SK-N-SH (cell line): ENCODE data around the gene NSD2. TPM values are rescaled to one million over a fixed set of nuclear protein-coding genes. Genes with fewer than 3 reads are reported as not detected.
A peak's percentile ranks its signal among the peaks of the same experiment; 100 is the strongest.

Source experiments
- CTCF ChIA-PET: fragments of 300-600, 350-600 bp; formaldehyde crosslinking; extraction: SDS; loops from one replicate; lab custom pipeline; 2021; lab: Yijun Ruan, JAX
- POLR2A ChIA-PET: fragments of 350-600 bp; sonication (Branson Sonifier 250); formaldehyde crosslinking; extraction: SDS; loops from one replicate; lab custom pipeline; 2020; ENCODE audit warnings: antibody characterized with exemption, inconsistent platforms; lab: Yijun Ruan, JAX
- DNase-seq: peaks from one replicate; pipeline ENCODE4 v3.0.0; 2012
- H2AFZ ChIP-seq: fragments of 200-600 bp; sonication (generic); 2 replicates; pipeline ENCODE4 v1.8.1; 2016; ENCODE audit warnings: antibody characterized with exemption, mild to moderate bottlenecking, low read depth
- H3F3A ChIP-seq: fragments of 200-600 bp; sonication (generic); replicated peaks from 2 replicates; pipeline ENCODE3; 2016; ENCODE audit warnings: antibody characterized with exemption, mild to moderate bottlenecking; ENCODE audit not compliant: insufficient read depth
- H3K27ac ChIP-seq, 2 experiments: fragments of 200-500 bp in 1 of 2; fragments of 200-600 bp in 1 of 2; sonication (Bioruptor generic) in 1 of 2; sonication (generic), shearing (Covaris generic) in 1 of 2; 2 replicates each; pipeline versions ENCODE4 v1.5.1 to v1.6.1; 2014 to 2016; ENCODE audit warnings: low read depth in 2 of 2, inconsistent platforms in 1 of 2, low read length in 1 of 2, mild to moderate bottlenecking in 1 of 2, mixed read lengths in 1 of 2
- H3K27me3 ChIP-seq: fragments of 200-600 bp; sonication (generic), shearing (Covaris generic); 2 replicates; pipeline ENCODE4 v1.6.1; 2016; ENCODE audit warnings: mixed run types; ENCODE audit not compliant: insufficient read depth
- H3K36me3 ChIP-seq, 2 experiments: fragments of 200-500 bp in 1 of 2; fragments of 200-600 bp in 1 of 2; sonication (Bioruptor generic) in 1 of 2; sonication (generic) in 1 of 2; replicated peaks in 1 of 2; 2 replicates each; pipeline versions ENCODE3 to v1.5.1; 2014 to 2016; ENCODE audit warnings: low read length in 1 of 2, mild to moderate bottlenecking in 1 of 2; ENCODE audit not compliant: insufficient read depth in 2 of 2, control insufficient read depth in 1 of 2
- H3K4me1 ChIP-seq, 2 experiments: fragments of 200-500 bp in 1 of 2; fragments of 200-600 bp in 1 of 2; sonication (Bioruptor generic) in 1 of 2; sonication (generic), shearing (Covaris generic) in 1 of 2; 2 replicates each; pipeline versions ENCODE4 v1.5.1 to v1.6.1; 2014 to 2016; ENCODE audit warnings: low read depth in 1 of 2, low read length in 1 of 2, mixed run types in 1 of 2; ENCODE audit not compliant: insufficient read depth in 2 of 2, control insufficient read depth in 1 of 2
- H3K4me2 ChIP-seq: fragments of 200-600 bp; sonication (generic), shearing (Covaris generic); 2 replicates; pipeline ENCODE4 v1.6.1; 2017; ENCODE audit warnings: mixed run types
- H3K4me3 ChIP-seq, 2 experiments: fragments of 200-500 bp in 1 of 2; fragments of 200-600 bp in 1 of 2; sonication (Bioruptor generic) in 1 of 2; sonication (generic), shearing (Covaris generic) in 1 of 2; 2 replicates each; pipeline versions ENCODE4 v1.5.1 to v1.8.1; 2014 to 2016; ENCODE audit warnings: low read depth in 2 of 2, inconsistent platforms in 1 of 2, low read length in 1 of 2, mild to moderate bottlenecking in 1 of 2, mixed read lengths in 1 of 2, moderate library complexity in 1 of 2
- H3K79me2 ChIP-seq: fragments of 200-600 bp; sonication (generic); 2 replicates; pipeline ENCODE4 v1.8.1; 2017; ENCODE audit warnings: mild to moderate bottlenecking; ENCODE audit not compliant: insufficient read depth
- H3K9ac ChIP-seq: fragments of 200-600 bp; sonication (generic); 2 replicates; pipeline ENCODE4 v1.6.1; 2017; ENCODE audit warnings: mixed run types
- H3K9me2 ChIP-seq: fragments of 200-600 bp; sonication (generic); 2 replicates; pipeline ENCODE4 v1.6.1; 2017; ENCODE audit warnings: mixed run types
- H3K9me3 ChIP-seq: fragments of 200-600 bp; sonication (generic); 2 replicates; pipeline ENCODE4 v1.6.1; 2017; ENCODE audit warnings: mixed run types, mild to moderate bottlenecking, moderate library complexity
- H4K20me1 ChIP-seq: fragments of 200-600 bp; sonication (generic); 2 replicates; pipeline ENCODE4 v1.6.1; 2017; ENCODE audit warnings: mild to moderate bottlenecking, mixed run types; ENCODE audit not compliant: insufficient read depth
- FOXM1 ChIP-seq: IDR thresholded peaks from 2 replicates; pipeline ENCODE4 v1.4.0; 2012; ENCODE audit warnings: low read depth, mild to moderate bottlenecking
- MEF2A ChIP-seq: IDR thresholded peaks from 2 replicates; pipeline ENCODE4 v1.4.0; 2012; ENCODE audit warnings: low read depth, borderline replicate concordance
- MXI1 ChIP-seq: IDR thresholded peaks from 2 replicates; pipeline ENCODE4 v1.6.1; 2012; ENCODE audit warnings: mild to moderate bottlenecking, low read depth, low read length, improper control_type of control experiment
- SIN3A ChIP-seq: IDR thresholded peaks from 2 replicates; pipeline ENCODE4 v1.6.1; 2012; ENCODE audit warnings: low read depth, mild to moderate bottlenecking, low read length, moderate library complexity, borderline replicate concordance
- TAF1 ChIP-seq: IDR thresholded peaks from 2 replicates; pipeline ENCODE4 v1.6.1; 2012; ENCODE audit warnings: low read depth, mild to moderate bottlenecking, low read length, moderate library complexity, borderline replicate concordance
- WGBS: methylation state at CpG from one replicate; pipeline ENCODE4 v1.1.6; 2017; ENCODE audit warnings: low lambda C conversion rate; 5-methylcytosine and 5-hydroxymethylcytosine counted together
- polyA plus RNA-seq, 3 experiments: library from polyadenylated mRNA; depleted of rRNA; stranded (reverse); fragments of >200 nt; gene quantifications; 2 replicates each; pipeline ENCODE4 v1.2.3, GENCODE V29; 2012
- TF ChIP-seq, protein P1 (sequence below): fragments of 200-600 bp; sonication (generic); IDR thresholded peaks from 2 replicates; pipeline ENCODE4 v1.6.1; 2017; ENCODE audit warnings: antibody characterized with exemption, mild to moderate bottlenecking, moderate library complexity
- TF ChIP-seq, protein P2 (sequence below): IDR thresholded peaks from 2 replicates; pipeline ENCODE4 v1.6.1; 2012; ENCODE audit warnings: mild to moderate bottlenecking, low read depth, low read length, moderate library complexity

NSD2 gene
- polyA plus RNA-seq, 1 of the 3 experiments (the other 2 are of a cell fraction) = 34.2 TPM

GRCh38 chr4:1856943-1857699 lies 14.1 kb upstream of the NSD2 start:
- CTCF ChIA-PET = interaction anchor here (0.7 to 5.0 kb wide), 10 partner anchors 9 to 112 kb away, joined by 3 to 25 read pairs (median 4); partner anchors contain the start of gene NSD2
- peak overlapping the region; percentile 100 for H3K4me2 ChIP-seq
- peak overlapping the region; percentile 89 for H3K9ac ChIP-seq
- TF ChIP-seq, protein P1, sequence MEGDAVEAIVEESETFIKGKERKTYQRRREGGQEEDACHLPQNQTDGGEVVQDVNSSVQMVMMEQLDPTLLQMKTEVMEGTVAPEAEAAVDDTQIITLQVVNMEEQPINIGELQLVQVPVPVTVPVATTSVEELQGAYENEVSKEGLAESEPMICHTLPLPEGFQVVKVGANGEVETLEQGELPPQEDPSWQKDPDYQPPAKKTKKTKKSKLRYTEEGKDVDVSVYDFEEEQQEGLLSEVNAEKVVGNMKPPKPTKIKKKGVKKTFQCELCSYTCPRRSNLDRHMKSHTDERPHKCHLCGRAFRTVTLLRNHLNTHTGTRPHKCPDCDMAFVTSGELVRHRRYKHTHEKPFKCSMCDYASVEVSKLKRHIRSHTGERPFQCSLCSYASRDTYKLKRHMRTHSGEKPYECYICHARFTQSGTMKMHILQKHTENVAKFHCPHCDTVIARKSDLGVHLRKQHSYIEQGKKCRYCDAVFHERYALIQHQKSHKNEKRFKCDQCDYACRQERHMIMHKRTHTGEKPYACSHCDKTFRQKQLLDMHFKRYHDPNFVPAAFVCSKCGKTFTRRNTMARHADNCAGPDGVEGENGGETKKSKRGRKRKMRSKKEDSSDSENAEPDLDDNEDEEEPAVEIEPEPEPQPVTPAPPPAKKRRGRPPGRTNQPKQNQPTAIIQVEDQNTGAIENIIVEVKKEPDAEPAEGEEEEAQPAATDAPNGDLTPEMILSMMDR = 0 out of 2 replicates have a peak, but pooled peaks have one; percentile 6
- no peak for TF ChIP-seq SIN3A
- peaks cover 20% of the 10 kb centered on the region; the same call in 1 of the 2 replicates for H4K20me1 ChIP-seq
- no peaks in the 10 kb centered on the region for H3K27me3 ChIP-seq
- POLR2A ChIA-PET = interaction anchor here (0.6 to 2.2 kb wide), 2 partner anchors 13 to 15 kb away, joined by 4 to 11 read pairs; partner anchors contain the start of gene NSD2
- peak overlapping the region; percentile 74 to 83 for H3K27ac ChIP-seq
- H3K36me3 ChIP-seq = peaks cover 2 to 4% of the 10 kb centered on the region in 2 experiments
- no peaks in the 10 kb centered on the region for H3K9me2 ChIP-seq
- H3F3A ChIP-seq = peaks cover 7% of the 10 kb centered on the region
- peak overlapping the region; percentile 91; the same call in 1 of the 2 replicates for H2AFZ ChIP-seq
- 20% methylated on average over 14 of the region's 32 CpGs for WGBS
- H3K9me3 ChIP-seq = no peaks in the 10 kb centered on the region
- H3K79me2 ChIP-seq = peaks cover 58% of the 10 kb centered on the region
- H3K4me1 ChIP-seq = peaks cover 0 to 13% of the 10 kb centered on the region in 2 experiments; a peak in 1 of 4 replicates
- peak; percentile 67 for DNase-seq
- peak overlapping the region; percentile 76 to 81 for H3K4me3 ChIP-seq

DNA sequence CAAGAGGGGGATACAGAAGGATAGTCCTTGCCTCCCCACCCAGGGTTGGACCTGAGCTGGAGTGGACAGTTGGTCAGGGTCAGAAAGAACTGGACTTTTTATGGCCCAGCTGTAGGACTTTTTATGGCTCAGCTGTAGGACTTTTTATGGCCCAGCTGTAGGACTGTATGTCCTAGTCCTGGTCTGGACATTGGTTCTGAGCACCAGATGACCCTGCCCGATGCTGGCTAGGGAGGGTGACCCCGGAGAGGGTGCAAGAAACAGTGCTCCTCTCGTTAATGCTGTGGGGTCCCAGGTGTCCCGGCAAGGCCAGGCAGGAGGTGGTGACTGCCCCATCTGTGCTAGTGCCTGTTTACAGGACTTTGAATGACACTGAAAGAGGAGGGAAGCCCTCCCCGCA lies 13.3 kb upstream of the NSD2 start:
- 90% methylated on average over 4 of the region's 5 CpGs for WGBS
- H3F3A ChIP-seq = peaks cover 7% of the 10 kb centered on the region
- H3K4me1 ChIP-seq = peaks cover 0 to 13% of the 10 kb centered on the region in 2 experiments; a peak in 1 of 4 replicates
- H3K36me3 ChIP-seq = peaks cover 2 to 4% of the 10 kb centered on the region in 2 experiments
- no peak overlapping the region for H3K4me3 ChIP-seq
- ChIA-PET POLR2A (no interaction called here), CTCF (interaction anchor here (0.8 to 5.0 kb wide), 4 partner anchors 23 to 42 kb away, joined by 3 to 25 read pairs (median 4); no protein-coding TSS in a partner anchor)
- TF ChIP-seq FOXM1 (no peak), MXI1 (no peak), MEF2A (no peak), TAF1 (no peak)
- TF ChIP-seq, protein P2, sequence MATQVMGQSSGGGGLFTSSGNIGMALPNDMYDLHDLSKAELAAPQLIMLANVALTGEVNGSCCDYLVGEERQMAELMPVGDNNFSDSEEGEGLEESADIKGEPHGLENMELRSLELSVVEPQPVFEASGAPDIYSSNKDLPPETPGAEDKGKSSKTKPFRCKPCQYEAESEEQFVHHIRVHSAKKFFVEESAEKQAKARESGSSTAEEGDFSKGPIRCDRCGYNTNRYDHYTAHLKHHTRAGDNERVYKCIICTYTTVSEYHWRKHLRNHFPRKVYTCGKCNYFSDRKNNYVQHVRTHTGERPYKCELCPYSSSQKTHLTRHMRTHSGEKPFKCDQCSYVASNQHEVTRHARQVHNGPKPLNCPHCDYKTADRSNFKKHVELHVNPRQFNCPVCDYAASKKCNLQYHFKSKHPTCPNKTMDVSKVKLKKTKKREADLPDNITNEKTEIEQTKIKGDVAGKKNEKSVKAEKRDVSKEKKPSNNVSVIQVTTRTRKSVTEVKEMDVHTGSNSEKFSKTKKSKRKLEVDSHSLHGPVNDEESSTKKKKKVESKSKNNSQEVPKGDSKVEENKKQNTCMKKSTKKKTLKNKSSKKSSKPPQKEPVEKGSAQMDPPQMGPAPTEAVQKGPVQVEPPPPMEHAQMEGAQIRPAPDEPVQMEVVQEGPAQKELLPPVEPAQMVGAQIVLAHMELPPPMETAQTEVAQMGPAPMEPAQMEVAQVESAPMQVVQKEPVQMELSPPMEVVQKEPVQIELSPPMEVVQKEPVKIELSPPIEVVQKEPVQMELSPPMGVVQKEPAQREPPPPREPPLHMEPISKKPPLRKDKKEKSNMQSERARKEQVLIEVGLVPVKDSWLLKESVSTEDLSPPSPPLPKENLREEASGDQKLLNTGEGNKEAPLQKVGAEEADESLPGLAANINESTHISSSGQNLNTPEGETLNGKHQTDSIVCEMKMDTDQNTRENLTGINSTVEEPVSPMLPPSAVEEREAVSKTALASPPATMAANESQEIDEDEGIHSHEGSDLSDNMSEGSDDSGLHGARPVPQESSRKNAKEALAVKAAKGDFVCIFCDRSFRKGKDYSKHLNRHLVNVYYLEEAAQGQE = no peak
- no peaks in the 10 kb centered on the region for H3K27me3 ChIP-seq
- DNase-seq = no peak
- peaks cover 12% of the 10 kb centered on the region; the same call in 1 of the 2 replicates for H4K20me1 ChIP-seq
- H3K79me2 ChIP-seq = peaks cover 50% of the 10 kb centered on the region
- peak overlapping the region; percentile 0; the same call in 1 of the 2 replicates for H3K4me2 ChIP-seq
- no peak overlapping the region for H3K9ac ChIP-seq
- no peaks in the 10 kb centered on the region for H3K9me3 ChIP-seq
- H2AFZ ChIP-seq = no peak overlapping the region
- H3K27ac ChIP-seq = no peak overlapping the region
- H3K9me2 ChIP-seq = no peaks in the 10 kb centered on the region
